GM12875 (cell line): ENCODE results near the gene SLA2.

Source experiments
- H3K4me3 ChIP-seq: one replicate; pipeline ENCODE4 v1.5.1; 2011; ENCODE audit warnings: low read depth, low read length, control low read depth
- TF ChIP-seq, protein P1 (sequence below): IDR thresholded peaks from 2 replicates; pipeline ENCODE4 v1.5.1; 2011; ENCODE audit warnings: low read depth, mild to moderate bottlenecking, control low read depth, inconsistent platforms, low read length, moderate library complexity, borderline replicate concordance; ENCODE audit not compliant: insufficient read depth

SLA2 gene

DNA sequence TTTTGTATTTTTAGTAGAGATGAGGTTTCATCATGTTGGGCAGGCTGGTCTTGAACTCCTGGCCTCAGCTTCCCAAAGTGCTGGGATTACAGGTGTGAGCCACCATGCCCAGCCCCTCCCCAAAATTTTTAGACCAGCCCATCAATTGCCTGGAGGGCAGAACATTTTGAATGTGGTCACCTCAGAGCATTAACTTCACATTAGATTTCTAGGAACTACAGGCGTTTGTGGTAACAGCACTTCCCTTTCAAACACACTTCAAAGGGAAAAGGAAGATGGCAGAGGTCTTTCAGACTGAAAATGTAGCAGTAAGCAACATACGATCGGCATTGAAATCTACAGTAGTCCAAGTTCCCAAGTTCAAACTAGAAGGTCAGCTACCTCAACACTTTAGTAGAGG lies 12.3 kb upstream of the SLA2 start:
- TF ChIP-seq, protein P1, sequence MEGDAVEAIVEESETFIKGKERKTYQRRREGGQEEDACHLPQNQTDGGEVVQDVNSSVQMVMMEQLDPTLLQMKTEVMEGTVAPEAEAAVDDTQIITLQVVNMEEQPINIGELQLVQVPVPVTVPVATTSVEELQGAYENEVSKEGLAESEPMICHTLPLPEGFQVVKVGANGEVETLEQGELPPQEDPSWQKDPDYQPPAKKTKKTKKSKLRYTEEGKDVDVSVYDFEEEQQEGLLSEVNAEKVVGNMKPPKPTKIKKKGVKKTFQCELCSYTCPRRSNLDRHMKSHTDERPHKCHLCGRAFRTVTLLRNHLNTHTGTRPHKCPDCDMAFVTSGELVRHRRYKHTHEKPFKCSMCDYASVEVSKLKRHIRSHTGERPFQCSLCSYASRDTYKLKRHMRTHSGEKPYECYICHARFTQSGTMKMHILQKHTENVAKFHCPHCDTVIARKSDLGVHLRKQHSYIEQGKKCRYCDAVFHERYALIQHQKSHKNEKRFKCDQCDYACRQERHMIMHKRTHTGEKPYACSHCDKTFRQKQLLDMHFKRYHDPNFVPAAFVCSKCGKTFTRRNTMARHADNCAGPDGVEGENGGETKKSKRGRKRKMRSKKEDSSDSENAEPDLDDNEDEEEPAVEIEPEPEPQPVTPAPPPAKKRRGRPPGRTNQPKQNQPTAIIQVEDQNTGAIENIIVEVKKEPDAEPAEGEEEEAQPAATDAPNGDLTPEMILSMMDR, result no peak
- H3K4me3 ChIP-seq, result no peak overlapping the region

DNA sequence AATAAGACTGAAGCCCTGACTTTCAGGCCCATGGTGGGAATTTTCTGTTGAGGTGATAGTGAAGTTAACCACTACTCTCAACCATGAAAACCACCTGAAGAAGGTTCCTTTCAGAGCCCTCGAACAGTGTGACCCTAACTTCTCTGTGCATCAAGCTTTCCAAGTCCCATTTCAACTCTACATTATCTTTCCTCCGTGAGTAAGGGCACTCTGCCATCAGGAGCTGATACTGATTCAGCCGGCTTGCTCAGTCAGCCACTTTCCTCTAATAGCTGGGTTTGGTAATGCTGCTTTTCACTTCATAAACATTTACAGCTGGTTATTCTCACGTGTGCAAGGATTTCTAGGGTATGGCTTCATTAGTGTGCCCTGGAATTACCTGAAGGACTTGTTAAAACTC lies 10.7 kb upstream of the SLA2 start:
- TF ChIP-seq, protein P1, result no peak

DNA sequence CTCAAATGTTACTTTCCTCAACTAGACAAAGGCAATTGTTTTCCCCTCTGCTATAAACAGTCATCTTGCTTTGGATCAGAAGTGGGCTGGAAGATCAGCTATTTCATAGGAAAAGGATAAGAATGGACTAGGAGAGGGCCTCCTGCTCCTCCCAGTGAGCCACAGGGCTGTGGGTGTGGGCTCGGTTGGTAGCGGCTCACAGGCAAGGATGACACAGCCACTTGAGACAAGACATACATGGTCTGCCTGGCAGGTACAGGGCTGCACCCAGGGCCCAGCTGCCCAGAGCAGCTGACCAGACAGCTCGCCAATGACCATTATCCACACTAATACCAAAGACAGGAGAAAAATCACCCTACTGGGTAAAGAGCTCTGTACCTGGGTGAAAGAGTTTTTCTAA lies 9.0 kb upstream of the SLA2 start:
- TF ChIP-seq, protein P1, result no peak

More for the DNA sequence above, 10.7 kb upstream of the SLA2 start:
- no peak overlapping the region for H3K4me3 ChIP-seq

DNA sequence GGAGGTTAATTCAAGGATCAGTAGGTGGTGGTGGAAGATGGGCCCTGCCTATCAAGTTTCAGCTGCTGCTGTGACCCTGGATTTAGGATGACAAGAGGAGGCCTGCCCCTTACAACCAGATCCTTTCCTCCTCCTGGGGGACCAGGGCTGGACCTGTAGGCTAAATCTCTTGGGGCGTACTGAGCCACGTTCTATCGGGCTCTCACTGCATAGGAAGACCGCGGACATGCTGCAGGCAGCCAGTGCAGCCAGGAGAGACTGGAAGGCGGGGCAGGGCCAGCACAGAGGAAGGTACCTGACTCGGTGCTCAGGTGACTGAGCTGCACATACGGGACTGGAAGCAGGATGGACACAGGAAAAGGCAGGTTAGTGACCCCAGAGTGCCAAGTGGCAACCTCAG lies 8.5 kb upstream of the SLA2 start:
- no peak overlapping the region for H3K4me3 ChIP-seq
- TF ChIP-seq, protein P1, result no peak

More for the DNA sequence above, 9.0 kb upstream of the SLA2 start:
- H3K4me3 ChIP-seq, result no peak overlapping the region

DNA sequence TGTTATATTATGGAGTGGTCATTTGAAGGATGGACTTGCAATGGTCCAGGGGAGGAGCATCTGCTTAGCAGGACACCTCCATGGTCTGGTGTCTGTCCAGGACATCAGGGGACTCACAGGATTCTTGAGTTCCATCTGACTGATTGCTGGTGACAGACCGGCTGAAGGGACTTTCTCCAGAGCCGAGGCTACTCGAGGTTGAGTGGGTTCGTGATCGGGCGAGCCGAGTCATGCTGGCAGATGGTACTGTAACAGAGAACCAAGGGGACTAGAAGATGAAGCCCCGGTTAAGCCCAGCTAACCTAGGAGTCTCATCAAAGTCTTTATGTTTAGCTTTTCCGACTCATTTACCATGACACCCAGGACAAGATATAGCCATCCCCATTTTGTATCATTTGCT lies 7.5 kb upstream of the SLA2 start:
- TF ChIP-seq, protein P1, result no peak

DNA sequence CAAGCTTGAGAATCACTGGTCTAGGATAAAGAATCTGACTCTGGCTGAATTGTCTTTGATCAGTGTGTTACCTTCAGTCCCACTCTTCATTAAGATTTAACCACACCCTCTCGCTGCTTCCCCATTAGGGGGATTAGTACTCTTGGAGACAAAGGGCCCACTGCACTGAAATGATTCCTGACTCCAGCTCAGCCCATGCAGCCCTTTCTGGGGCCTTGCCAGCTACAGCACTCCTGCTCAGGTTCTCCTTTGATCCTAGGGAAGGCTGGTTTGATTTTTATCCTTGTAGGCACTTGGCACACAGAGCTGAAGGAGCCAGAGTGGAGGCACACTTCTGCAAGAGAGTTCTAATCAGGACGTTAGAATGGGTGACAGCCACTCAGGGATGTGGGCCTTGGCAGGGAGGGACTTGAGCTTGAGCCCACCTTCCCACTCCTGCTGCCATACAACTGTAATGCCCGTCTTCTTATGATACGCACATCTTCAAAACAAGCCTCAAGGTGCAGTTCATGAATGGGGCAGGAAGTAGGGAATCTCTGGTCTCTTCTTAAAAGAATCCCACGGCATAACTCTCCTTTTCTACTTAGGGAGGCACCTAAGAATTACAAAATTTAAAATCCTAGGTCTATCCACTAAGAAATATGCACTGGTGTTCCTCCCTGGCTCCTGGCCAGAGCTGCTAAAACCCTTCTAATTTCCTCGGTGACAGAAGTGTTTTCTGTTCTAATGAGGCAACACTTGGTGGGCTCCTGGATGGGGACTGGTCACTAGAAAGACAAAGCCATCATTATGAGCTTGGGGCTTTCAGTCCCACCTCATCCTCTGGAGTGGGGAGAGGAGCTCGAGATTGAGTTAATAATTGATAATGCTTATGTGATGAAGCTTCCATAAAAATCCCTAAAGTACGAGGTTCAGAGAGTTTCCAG lies 1.5 kb upstream of the SLA2 start:
- TF ChIP-seq, protein P1, result no peak
- H3K4me3 ChIP-seq, result no peak overlapping the region

More for the DNA sequence above, 7.5 kb upstream of the SLA2 start:
- no peak overlapping the region for H3K4me3 ChIP-seq

DNA sequence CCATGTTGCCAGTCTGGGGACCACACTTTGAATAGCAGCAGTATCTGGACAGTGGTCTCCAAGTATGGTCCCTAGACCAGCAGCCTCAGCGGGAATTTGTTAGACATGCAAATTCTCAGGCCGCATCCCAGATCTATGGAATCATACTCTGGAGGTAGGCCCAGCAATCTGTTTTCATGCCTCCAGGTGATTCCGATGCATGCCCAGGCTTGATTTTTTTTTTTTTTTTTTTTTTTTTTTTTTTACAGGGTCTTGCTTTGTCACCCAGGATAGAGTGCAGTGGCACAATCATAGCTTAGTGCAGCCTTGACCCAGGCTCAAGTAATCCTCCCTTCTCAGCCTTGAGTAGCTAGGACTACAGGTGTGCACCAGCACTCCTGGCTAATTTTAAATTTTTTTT lies 682 bp upstream of the SLA2 start:
- H3K4me3 ChIP-seq, result no peak overlapping the region
- TF ChIP-seq, protein P1, result no peak
